ENCODE measurements around the gene POLE.

The POLE gene

GRCh38 chr12:132687211-132688164, at the start of gene POLE, which contains the start of gene PXMP2:
TSS of gene POLE (minus strand) at chr12:132687342. CDS start at chr12:132687315, 27 bp downstream.
TSS of gene PXMP2 (plus strand) at chr12:132687587. CDS start at chr12:132687671, 84 bp downstream.
- peak; percentile 79 for DNase-seq

- DNase-seq = no peak
Observed at GRCh38 chr12:132736913-132737312, 49.8 kb upstream of the POLE start.

DNA sequence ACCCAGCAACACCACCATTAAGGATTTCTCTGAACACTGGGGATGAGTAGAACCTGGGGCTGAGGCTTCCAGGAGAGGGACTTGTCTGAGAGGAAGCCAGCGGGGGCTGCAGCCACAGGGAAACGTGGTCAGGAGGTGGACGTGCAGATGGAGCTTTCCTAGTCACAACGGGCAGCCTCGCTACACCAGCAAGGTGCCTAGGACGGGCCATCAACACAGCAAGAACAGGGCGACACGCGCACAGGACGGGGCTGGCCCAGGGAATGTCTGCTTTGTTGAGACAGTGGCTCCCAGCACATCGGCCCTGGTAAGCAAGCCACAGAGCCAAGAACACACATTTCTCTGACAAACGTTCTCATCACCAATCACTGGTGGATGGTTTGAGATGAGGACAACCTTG, 49.2 kb upstream of the POLE start:
- DNase-seq = no peak

DNA sequence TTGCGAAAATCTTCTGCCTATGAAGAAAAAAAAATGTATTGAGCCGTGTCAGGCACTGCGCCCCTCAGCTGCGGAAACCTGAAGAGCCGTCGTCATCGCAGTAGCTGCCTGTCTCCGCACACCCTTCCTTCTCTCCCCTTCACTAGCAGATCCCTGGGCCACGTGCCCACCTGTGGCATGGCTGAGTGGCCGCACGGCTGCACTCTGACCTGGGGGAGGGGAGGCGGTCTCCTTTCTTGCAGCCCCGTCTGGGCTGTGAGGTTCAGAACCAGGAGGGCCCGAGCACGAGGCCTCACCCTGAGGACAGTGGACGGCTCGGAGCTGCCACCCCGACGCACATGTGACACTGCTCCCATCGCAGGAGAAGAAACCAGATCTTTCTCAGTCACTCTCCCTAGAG, 48.4 kb upstream of the POLE start:
- no peak for DNase-seq

GRCh38 chr12:132734206-132734605, 47.1 kb upstream of the POLE start:
- no peak for DNase-seq

GRCh38 chr12:132731574-132731973, 44.4 kb upstream of the POLE start:
- DNase-seq = no peak

- DNase-seq = no peak
Observed at GRCh38 chr12:132730353-132730752, 43.2 kb upstream of the POLE start.

GRCh38 chr12:132729541-132730320, 42.6 kb upstream of the POLE start:
- no peak for DNase-seq

DNA sequence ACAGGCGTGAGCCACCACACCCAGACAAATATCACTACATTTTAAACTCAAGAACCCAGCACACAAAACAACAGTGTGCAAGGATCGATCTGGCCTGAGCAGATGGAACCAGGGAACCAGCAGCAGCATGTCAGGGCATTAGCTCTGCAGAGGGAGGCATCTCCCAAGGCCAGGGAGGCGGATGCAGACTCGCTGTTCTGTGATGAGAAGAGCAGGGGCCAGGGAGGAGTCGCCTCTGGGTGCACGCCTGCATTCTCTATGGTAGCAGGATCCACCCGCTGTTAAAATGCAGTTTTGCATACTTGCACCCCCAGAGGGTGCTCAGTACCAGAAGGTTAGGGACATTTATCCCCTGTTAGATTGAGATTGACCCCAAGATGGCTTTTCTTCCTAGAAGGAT, 41.4 kb upstream of the POLE start:
- DNase-seq = no peak

DNA sequence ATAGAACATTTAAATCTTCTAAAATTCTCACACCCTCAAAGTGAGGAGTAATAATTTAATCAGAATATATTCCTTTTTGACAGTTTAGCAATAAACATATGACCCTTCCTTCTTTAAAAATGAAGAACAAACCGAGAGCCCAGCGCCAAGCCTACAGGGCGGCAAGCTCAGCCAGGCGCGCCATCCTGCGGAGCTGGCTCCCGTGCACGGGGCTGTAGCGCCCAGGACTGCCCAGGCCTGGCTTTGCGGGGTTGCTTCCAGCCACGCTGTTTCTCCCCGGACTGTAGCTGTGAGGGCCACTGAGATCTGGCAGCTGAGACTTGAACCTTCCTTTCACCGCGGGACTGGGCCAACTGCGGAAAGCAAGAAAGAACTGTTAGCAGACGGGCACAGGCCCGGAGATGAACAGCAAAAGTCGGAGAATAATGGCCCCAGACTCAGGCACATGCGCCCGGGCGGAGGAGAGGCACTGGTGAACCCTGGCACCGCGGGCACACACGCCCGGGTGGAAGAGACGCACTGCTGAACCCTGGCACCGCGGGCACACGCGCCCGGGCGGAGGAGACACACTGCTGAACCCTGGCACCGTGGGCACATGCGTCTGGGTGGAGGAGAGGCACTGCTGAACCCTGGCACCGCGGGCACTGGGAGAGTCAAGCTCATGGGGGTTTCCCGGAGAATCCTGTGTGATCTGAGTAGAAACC, 40.1 kb upstream of the POLE start:
- no peak for DNase-seq

- DNase-seq = no peak
Observed at GRCh38 chr12:132726386-132726785, 39.2 kb upstream of the POLE start.

GRCh38 chr12:132724506-132725241, 37.5 kb upstream of the POLE start:
- DNase-seq = no peak

DNA sequence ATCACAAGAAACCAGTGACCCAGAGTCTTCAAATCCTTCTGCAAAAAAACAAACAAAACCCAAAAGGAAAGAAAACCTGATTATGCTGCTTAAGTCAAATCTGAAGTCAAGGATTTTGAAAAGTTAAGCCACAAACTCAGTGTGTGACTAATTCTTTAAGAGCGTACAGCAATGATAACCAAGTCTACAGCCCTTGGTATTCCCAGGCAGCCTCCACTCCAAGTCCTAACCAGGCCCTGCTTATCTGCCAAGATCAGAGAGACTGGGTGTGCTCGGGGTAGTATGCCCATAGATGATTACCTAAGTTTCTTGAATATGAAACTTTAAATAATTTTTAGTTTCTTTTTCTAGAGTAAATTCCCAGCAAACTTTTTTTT, 36.6 kb upstream of the POLE start:
- DNase-seq = no peak

DNA sequence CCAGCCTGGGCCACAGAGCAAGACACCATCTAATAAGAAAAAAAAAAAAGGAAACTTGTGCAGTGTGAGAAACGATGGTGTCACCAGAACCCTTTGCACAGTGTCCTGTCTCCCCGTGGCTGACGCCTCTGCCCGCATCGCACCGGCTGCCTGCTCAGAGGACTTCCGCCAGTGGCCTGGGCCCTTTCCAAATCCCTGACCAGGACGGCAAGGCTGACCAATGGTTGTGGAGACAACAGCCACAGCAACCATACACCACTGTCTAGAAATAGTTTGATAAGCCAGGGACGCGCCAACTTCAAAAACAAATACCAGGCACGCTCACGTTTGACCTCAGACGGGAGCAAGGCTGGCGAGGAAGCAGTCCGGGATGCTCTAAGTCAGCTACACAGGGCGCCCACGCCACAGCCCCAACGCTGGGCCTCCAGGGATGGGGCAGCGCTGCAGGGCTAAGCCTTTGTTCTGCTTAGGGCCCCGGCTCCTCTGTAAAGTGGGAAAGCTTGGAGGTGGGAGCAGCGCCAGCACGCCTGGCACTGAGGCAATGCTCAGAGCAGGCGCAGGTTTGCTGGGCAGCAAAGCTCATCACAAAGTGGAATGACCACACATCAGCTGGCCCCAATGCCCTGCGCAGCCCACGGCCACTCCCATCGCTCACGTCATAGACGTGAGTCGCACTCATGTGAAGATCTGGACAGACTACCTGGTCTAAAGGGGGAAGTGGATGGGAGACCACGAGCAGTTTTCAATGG, 36.0 kb upstream of the POLE start:
- DNase-seq = no peak

DNA sequence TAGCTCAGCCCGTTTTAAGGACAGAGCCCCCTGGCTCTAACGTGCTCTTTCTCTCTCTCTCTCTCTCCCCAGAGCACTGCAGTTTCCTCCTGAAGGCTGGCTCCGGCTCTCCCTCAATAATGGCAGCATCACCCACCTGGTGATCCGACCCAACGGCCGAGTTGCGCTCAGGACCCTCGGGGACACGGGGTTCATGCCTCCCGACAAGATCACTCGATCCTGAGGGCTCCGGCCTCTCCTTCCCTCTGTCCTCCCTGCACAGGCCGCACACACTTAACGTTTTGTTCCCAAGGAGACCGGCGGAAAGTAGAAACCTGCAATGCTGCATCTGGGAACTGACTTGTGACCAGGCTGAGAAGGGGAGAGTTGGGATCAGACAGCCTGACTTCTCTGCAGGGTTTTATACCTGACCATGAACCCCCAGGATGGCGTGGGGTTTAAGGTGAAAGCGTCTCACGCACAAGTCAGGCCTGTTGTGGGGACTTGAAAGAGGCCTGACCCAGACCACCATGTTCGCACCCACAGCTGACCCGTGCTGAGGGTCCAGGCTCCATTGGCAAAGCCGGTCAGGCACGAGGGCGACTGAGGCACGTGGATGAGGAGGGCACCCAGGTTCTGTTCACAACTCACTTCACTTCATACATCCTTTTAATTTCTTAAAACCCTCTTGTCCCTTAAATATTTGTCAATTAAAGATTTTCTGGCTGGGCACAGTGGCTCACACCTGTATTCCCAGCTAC, 33.6 kb upstream of the POLE start:
- no peak for DNase-seq

GRCh38 chr12:132719954-132720324, 32.8 kb upstream of the POLE start:
- no peak for DNase-seq

DNA sequence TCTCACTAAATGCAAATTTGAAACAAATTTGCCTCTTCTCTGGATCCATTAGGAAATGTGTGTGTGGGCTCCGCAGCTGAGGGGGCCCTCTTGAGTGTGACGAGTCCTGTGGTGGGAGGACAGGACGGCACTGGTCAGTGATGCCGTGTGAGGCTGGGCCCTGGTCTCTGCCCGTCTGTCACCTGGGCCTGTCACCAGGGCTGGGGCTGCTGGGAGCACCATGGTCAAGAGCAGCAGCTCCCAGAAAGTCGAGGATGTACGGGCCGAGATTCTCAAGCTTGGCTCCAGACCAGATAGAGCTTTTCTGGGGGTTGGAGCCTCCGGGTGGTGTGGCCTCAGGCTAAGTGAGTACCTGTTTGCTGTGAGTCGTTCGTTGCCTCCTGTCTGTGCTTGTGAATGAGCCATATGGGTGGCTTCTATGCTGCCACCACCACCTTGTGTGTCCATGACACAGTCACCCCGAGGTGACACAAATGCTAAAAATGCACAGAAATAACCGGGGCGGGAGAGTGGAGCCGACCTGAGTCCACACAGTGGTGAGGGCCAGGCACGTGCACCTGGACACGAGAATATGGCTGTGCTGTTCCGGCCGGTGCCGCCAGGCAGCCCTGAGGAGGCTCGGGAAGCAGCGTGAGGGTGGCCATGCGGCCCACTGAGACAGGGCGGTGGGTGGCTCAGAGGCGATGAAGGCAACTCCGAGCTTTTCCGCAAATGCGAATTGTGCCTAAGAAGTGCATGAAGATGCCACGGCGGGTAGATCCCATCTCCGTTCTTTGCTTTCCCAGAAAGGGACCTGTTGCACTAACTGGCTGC, 32.2 kb upstream of the POLE start:
- no peak for DNase-seq

- no peak for DNase-seq
Observed at GRCh38 chr12:132718644-132719043, 31.5 kb upstream of the POLE start.

DNA sequence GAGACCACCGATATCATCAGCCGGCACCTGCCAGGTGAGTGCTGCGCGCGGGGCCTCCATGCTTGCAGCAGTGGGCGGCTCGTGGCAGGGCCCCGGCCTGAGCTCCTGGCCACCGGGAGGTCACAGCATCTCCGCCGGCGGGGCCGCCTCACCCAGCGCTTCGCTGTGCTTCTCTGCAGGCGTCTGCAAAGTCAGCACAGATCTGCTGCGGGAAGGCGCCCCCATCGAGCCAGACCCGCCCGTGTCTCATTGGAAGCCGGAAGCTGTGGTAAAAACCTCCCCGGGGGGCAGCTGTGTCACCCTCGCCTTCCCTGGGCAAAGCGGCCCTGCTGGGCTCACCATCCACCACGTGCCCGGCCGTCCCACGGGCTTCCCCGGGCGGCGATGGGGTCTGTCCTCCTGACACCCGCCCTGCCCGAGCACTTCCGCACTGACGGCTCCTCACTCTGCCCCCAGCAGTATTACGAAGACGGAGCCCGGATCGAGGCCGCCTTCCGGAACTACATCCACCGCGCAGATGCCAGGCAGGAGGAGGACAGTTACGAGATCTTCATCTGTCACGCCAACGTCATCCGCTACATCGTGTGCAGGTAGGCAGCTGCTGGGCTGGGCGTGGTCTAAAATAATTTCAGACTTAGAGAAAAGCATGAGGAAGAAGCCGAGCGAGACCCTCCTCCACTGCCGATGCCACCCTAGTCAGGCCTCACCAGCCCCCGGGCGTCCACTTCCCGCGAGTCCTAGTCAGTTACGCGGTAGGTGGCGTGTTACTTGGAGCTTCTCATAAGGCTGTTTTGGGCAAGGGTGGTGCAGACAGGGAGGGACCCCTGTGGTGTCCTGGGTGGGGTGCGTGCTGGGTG, 30.6 kb upstream of the POLE start:
- no peak for DNase-seq
